Measurements from ENCODE around the gene CNTNAP2. TPM values are rescaled to one million over a fixed set of nuclear protein-coding genes. Genes with fewer than 3 reads are reported as not detected.

Gene CNTNAP2
- total and polyA plus RNA-seq, 9 of the 15 experiments (the other 6 are each of a cell fraction or from before 2014, with no cell fraction given) = 0.04 to 0.62 (median 0.09) TPM; not detected in 4

DNA sequence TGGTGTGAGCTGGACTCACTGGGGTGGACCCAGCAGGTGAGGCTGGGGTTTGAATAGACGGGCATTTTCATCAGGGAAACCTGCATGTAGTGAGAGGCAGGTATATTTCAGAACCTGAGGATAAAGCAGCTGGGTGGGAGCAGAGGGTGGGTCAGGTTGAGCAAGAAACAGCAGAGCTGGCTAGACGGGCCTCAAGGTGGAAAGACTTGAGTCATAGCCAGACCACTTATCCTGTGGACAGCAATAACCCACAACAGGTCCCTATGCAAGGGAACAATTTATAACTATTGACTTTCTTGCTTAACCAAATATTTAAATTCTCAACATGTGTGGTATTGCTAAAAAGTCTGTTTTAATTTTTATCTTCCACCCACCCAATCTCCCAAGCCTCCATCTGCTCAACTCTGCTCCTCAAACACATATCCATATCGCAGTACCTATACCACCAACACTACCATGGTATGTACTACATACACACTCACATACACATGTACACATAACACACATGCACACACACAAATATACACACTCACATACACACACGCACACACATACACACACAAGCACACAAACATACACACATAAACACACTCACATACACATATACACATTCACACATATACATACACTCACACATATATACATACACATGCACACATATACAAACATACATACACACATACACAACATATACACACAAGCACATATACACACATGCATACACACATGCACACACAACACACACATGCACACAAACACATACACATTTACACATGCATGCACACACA lies 2345.0 kb downstream of the CNTNAP2 start (continued):
- TF ChIP-seq, protein P1, sequence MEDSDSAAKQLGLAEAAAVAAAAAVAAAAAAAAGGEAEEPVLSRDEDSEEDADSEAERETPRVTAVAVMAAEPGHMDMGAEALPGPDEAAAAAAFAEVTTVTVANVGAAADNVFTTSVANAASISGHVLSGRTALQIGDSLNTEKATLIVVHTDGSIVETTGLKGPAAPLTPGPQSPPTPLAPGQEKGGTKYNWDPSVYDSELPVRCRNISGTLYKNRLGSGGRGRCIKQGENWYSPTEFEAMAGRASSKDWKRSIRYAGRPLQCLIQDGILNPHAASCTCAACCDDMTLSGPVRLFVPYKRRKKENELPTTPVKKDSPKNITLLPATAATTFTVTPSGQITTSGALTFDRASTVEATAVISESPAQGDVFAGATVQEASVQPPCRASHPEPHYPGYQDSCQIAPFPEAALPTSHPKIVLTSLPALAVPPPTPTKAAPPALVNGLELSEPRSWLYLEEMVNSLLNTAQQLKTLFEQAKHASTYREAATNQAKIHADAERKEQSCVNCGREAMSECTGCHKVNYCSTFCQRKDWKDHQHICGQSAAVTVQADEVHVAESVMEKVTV (CRISPR knock-in tag; IDR thresholded peaks at IDR 0.05) = no peak
- TF ChIP-seq CREBBP (IDR thresholded peaks at IDR 0.05; ENCODE audit: low read depth, low read length) (no peak), STAT5A (IDR thresholded peaks at IDR 0.05; ENCODE audit: borderline replicate concordance, low read length) (no peak), TRIM24 (IDR thresholded peaks at IDR 0.05) (0 out of 4 replicates have a peak, but pooled peaks of 1 of the 2 experiments have one; percentile 20), ZNF785 (CRISPR knock-in tag; IDR thresholded peaks at IDR 0.05) (no peak), MED1 (CRISPR knock-in tag; IDR thresholded peaks at IDR 0.05; ENCODE audit: borderline replicate concordance) (no peak), KDM1A (IDR thresholded peaks at IDR 0.05) (peak in 1 of 2 experiments; percentile 51; a peak in 1 of 4 replicates), YBX1 (IDR thresholded peaks at IDR 0.05) (no peak), PHF21A (IDR thresholded peaks at IDR 0.05; ENCODE audit: borderline replicate concordance, low read depth) (no peak), CSDE1 (IDR thresholded peaks at IDR 0.05) (0 out of 4 replicates have a peak, but pooled peaks of 1 of the 2 experiments have one; percentile 19), HDAC1 (IDR thresholded peaks at IDR 0.05) (peak in 1 of 2 experiments; percentile 43; a peak in 1 of 4 replicates), MYBL2 (IDR thresholded peaks at IDR 0.05; ENCODE audit: low read depth) (peak; percentile 33; the same call in 1 of the 2 replicates), MYBL2 (CRISPR knock-in tag; IDR thresholded peaks at IDR 0.05; ENCODE audit: borderline replicate concordance) (no peak), FOXJ2 (tag; IDR thresholded peaks at IDR 0.05) (no peak), LARP7 (IDR thresholded peaks at IDR 0.05) (0 out of 2 replicates have a peak, but pooled peaks have one; percentile 69), EP300 (IDR thresholded peaks at IDR 0.05; ENCODE audit: low read length) (no peak), THRAP3 (IDR thresholded peaks at IDR 0.05; ENCODE audit: borderline replicate concordance) (0 out of 2 replicates have a peak, but pooled peaks have one; percentile 39), DPF2 (IDR thresholded peaks at IDR 0.05) (no peak), HDGF (IDR thresholded peaks at IDR 0.05) (0 out of 2 replicates have a peak, but pooled peaks have one; percentile 44), EHMT2 (IDR thresholded peaks at IDR 0.05) (peak; percentile 29; the same call in 1 of the 2 replicates), PYGO2 (tag; IDR thresholded peaks at IDR 0.05) (no peak), SMARCA5 (IDR thresholded peaks at IDR 0.05) (0 out of 2 replicates have a peak, but pooled peaks have one; percentile 13)
- TF ChIP-seq, protein P2, sequence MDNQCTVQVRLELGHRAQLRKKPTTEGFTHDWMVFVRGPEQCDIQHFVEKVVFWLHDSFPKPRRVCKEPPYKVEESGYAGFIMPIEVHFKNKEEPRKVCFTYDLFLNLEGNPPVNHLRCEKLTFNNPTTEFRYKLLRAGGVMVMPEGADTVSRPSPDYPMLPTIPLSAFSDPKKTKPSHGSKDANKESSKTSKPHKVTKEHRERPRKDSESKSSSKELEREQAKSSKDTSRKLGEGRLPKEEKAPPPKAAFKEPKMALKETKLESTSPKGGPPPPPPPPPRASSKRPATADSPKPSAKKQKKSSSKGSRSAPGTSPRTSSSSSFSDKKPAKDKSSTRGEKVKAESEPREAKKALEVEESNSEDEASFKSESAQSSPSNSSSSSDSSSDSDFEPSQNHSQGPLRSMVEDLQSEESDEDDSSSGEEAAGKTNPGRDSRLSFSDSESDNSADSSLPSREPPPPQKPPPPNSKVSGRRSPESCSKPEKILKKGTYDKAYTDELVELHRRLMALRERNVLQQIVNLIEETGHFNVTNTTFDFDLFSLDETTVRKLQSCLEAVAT (IDR thresholded peaks at IDR 0.05) = peak; percentile 34 to 58; a peak in 1 of 4 replicates
- TF ChIP-seq, protein P3, sequence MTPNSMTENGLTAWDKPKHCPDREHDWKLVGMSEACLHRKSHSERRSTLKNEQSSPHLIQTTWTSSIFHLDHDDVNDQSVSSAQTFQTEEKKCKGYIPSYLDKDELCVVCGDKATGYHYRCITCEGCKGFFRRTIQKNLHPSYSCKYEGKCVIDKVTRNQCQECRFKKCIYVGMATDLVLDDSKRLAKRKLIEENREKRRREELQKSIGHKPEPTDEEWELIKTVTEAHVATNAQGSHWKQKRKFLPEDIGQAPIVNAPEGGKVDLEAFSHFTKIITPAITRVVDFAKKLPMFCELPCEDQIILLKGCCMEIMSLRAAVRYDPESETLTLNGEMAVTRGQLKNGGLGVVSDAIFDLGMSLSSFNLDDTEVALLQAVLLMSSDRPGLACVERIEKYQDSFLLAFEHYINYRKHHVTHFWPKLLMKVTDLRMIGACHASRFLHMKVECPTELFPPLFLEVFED (CRISPR knock-in tag; conservative IDR thresholded peaks at IDR 0.05) = peak; percentile 81; the same call in 1 of the 2 replicates
- TF ChIP-seq, protein P4, sequence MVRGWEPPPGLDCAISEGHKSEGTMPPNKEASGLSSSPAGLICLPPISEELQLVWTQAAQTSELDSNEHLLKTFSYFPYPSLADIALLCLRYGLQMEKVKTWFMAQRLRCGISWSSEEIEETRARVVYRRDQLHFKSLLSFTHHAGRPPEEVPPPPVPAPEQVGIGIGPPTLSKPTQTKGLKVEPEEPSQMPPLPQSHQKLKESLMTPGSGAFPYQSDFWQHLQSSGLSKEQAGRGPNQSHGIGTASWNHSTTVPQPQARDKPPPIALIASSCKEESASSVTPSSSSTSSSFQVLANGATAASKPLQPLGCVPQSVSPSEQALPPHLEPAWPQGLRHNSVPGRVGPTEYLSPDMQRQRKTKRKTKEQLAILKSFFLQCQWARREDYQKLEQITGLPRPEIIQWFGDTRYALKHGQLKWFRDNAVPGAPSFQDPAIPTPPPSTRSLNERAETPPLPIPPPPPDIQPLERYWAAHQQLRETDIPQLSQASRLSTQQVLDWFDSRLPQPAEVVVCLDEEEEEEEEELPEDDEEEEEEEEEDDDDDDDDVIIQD (CRISPR knock-in tag; IDR thresholded peaks at IDR 0.05) = no peak
